Measurements from ENCODE around the gene TAS2R5.
"Not testable (repeated sequence)": the region's sequence is repeated elsewhere in the genome, so short reads cannot be mapped to it uniquely, and the experiment has no call there.

The TAS2R5 gene

DNA sequence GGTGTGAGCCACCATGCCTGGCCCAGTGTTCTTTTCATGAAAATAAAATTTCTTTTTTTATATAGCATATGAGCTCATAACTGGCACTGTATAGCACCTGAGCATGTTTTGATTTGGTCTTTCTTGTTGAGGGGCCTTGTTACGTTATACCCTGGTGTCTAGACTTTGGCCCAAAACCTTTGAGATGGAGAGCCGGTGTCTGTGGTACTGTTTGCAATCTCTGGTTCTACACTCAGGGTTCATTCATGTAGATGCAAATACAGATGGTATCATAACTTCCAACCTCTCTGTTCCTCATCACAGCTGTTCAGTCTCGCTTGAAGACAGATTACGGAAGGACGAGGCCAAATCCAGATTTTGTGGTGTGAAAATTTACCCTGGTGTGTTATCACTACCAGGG lies at the start of gene TAS2R5:
Gene TAS2R5, plus strand, starts transcription at position 301 of the 400 bp plus-strand sequence. CDS start 145 bp downstream, outside the sequence.
- no peak for DNase-seq (ENCODE audit: low read depth in 3 of 3, low spot score in 1 of 3)

DNA sequence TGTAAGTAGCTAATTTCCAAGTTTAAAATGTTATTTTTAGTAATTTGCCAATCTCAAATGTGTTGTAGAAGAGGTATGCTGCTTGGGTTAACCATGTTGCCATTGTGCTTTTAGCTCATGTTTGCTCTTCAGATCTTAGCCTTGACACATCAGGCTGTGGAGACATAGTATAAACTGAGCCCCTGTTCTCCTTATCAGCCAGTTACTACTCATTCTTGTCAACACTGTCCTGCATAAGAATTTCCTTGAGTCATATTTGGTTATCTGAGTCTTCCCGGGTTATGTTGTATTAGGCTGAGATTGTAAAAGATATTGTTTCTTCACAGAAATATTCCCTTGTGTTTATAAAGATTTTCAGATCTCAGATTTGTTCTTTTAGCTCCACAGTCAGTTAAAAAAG lies 47.8 kb upstream of the TAS2R5 start:
- no peak for DNase-seq (ENCODE audit: low read depth in 3 of 3, low spot score in 1 of 3)

GRCh38 chr7:141744131-141744530 lies 45.9 kb upstream of the TAS2R5 start:
- DNase-seq (ENCODE audit: low read depth in 3 of 3, low spot score in 1 of 3): no peak

- DNase-seq (ENCODE audit: low read depth in 3 of 3, low spot score in 1 of 3): no peak
Measured at GRCh38 chr7:141748396-141748795, 41.6 kb upstream of the TAS2R5 start.

GRCh38 chr7:141751904-141752303 lies 38.1 kb upstream of the TAS2R5 start:
- DNase-seq (ENCODE audit: low read depth in 3 of 3, low spot score in 1 of 3): not testable (repeated sequence)

DNA sequence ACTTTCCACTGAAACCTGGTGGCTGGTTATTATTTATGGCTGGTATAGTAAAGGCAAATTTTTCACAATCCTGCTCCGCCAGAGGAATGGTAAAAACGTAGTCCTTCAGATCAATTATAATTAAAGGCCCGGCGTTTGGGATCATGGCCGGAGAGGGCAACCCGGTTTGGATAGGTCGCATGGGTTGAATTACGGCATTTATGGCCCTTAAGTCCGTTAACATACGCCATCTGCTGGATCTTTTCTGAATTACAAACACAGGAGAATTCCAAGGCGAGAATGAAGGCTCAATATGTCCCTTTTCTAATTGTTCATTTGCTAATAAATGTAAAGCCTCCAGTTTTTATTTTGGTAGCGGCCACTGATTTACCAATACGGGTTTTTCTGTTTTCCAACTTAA lies 37.4 kb upstream of the TAS2R5 start:
- DNase-seq (ENCODE audit: low read depth in 3 of 3, low spot score in 1 of 3): no peak

GRCh38 chr7:141754939-141755338 lies 35.1 kb upstream of the TAS2R5 start:
- no peak for DNase-seq (ENCODE audit: low read depth in 3 of 3, low spot score in 1 of 3)

GRCh38 chr7:141763797-141764196 lies 26.2 kb upstream of the TAS2R5 start, which contains the start of gene TAS2R3:
Gene TAS2R3, plus strand, starts transcription at chr7:141764097. Its CDS starts 62 bp downstream, at chr7:141764159.
- DNase-seq (ENCODE audit: low read depth in 3 of 3, low spot score in 1 of 3): no peak

DNA sequence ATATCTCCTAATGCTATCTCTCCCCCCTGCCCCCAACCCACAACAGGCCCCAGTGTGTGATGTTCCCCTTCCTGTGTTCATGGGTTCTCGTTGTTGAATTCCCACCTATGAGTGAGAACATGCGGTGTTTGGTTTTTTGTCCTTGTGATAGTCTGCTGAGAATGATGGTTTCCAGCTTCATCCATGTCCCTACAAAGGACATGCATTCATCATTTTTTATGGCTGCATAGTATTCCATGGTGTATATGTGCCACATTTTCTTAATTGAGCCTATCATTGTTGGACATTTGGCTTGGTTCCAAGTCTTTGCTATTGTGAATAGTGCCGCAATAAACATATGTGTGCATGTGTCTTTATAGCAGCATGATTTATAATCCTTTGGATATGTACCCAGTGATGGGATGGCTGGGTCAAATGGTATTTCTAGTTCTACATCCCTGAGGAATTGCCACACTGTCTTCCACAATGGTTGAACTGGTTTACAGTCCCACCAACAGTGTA lies 19.9 kb upstream of the TAS2R5 start:
- DNase-seq (ENCODE audit: low read depth in 3 of 3, low spot score in 1 of 3): not testable (repeated sequence)

DNA sequence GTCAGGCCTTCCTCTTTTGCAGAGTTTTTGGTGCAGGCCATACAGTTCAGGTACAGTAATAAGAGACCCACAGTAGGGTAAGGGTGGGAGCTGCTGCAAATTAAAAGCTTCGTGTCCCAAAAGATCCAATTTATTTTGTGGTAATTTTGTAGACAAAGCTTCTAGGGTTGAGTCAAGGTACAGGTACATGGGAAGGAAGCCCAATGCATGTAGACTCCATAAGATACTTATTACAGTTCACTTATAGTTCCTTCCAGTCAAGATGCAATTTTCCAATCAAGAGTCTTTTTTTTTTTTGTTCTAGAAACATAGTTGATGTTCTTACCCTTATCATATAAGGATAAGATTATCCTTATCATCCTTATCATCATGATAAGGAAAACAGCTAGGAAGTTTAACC lies 13.6 kb upstream of the TAS2R5 start, which contains the start of gene TAS2R4:
Gene TAS2R4, plus strand, starts transcription at position 301 of the 400 bp plus-strand sequence. CDS start 1,815 bp downstream, outside the sequence.
- DNase-seq (ENCODE audit: low read depth in 3 of 3, low spot score in 1 of 3): no peak

- peak in 1 of 3 donors; percentile 2 for DNase-seq (ENCODE audit: low read depth in 3 of 3, low spot score in 1 of 3)
Measured at GRCh38 chr7:141785706-141786552, 4.1 kb upstream of the TAS2R5 start.

- DNase-seq (ENCODE audit: low read depth in 3 of 3, low spot score in 1 of 3): no peak
Measured at GRCh38 chr7:141788296-141788695, 1.7 kb upstream of the TAS2R5 start.

DNA sequence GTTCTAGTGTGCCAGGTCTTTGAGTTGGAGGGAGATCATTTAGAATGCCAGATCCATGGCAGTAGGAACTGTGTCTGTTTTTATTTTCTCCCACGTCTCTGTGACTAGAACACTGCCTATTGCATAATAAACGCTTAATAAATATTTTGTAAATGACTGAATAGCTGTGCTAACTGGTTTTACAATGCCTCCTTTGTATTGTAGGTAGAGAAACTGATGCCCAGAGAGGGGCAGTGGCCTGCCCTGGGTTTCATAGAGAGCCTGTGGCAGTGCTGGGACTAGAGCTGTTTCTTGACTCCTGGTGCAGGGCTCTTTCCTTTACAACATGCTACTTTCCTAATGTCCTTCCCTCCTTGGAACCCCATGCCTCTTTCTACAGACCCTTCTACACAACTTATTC lies 2.5 kb downstream of the TAS2R5 start:
- no peak for DNase-seq (ENCODE audit: low read depth in 3 of 3, low spot score in 1 of 3)

DNA sequence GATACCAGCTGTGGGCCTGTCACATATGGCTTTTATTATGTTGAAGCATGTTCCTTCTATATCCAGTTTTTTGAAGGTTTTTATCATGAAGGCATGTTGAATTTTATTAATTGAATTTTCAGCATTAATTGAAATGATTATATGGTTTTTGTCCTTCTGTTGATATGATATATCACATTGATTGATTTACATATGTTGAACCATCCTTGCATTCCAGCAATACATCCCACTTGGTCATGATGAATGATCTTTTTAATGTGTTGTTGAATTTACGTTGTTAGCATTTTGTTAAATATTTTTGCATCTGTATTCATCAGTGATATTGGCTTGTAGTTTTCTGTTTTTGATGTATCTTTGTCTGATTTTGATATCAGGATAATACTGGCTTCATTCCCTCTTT lies 30.1 kb downstream of the TAS2R5 start:
- DNase-seq (ENCODE audit: low read depth in 3 of 3, low spot score in 1 of 3): no peak

GRCh38 chr7:141822432-141822831 lies 32.4 kb downstream of the TAS2R5 start:
- not testable (repeated sequence) for DNase-seq (ENCODE audit: low read depth in 3 of 3, low spot score in 1 of 3)

DNA sequence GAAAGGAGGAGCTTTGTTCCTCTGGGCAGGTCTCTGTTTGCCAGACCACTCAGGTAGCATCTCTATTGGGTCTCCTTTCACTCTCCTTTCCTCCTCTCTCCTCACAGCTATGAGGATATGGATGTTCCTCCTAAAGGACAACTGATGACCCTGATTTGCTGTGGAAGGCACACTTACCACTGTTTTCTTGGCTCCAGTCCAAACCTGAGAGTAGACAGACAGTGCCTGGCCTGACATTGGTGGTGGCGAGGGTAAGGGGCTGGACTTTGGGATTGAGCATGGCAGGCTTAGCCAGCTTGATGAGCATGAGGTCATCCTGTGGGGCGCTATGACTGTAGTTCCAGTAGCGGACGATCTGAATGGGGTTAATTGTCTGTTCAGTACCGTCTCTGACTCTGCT lies 47.7 kb downstream of the TAS2R5 start:
- no peak for DNase-seq (ENCODE audit: low read depth in 3 of 3, low spot score in 1 of 3)

GRCh38 chr7:141838581-141838980 lies 48.6 kb downstream of the TAS2R5 start:
- DNase-seq (ENCODE audit: low read depth in 3 of 3, low spot score in 1 of 3): no peak

- DNase-seq (ENCODE audit: low read depth in 3 of 3, low spot score in 1 of 3): no peak
Measured at GRCh38 chr7:141839256-141839655, 49.2 kb downstream of the TAS2R5 start.

DNA sequence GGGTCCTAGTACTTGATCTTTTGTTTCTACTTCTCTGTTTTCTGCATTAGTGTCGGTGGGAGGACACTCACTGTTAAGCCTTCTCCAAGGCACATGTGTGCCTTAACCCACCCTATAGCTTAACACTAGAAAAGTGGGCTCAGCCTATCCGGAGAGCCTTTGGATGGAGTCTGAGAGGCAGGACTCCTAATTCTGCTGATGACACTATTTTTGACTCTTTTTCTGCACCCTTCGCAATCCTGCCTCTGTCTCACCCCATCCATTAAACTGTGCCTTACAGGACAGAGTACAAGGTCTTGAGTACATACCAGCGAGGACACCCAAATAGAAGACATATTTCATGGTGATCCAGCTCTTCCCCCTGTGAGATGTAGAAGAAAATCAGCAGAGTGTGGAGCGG lies 50.7 kb downstream of the TAS2R5 start:
- no peak for DNase-seq (ENCODE audit: low read depth in 3 of 3, low spot score in 1 of 3)
